Measurements from ENCODE around the gene ELL2.

GRCh38 chr5:95957561-95958203, 4.0 kb downstream of the ELL2 start:
- no peak for TF ChIP-seq POLR2AphosphoS5 (IDR thresholded peaks at IDR 0.05; ENCODE audit: low read depth, low read length)
- no peak for TF ChIP-seq NFIC (IDR thresholded peaks at IDR 0.05; ENCODE audit: borderline replicate concordance)
- no peak for TF ChIP-seq CTCF (IDR thresholded peaks at IDR 0.05)
- TF ChIP-seq EP300 (IDR thresholded peaks at IDR 0.05; ENCODE audit: borderline replicate concordance in 1 of 2, low read depth in 1 of 2, low read length in 1 of 2), result no peak
- TF ChIP-seq SIN3A (IDR thresholded peaks at IDR 0.05; ENCODE audit: borderline replicate concordance, low read depth, low read length), result no peak
- TF ChIP-seq, protein P1, sequence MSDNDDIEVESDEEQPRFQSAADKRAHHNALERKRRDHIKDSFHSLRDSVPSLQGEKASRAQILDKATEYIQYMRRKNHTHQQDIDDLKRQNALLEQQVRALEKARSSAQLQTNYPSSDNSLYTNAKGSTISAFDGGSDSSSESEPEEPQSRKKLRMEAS (IDR thresholded peaks at IDR 0.05; ENCODE audit: low read depth), result no peak
- no peak for TF ChIP-seq YY1 (IDR thresholded peaks at IDR 0.05; ENCODE audit: low read depth)
- TF ChIP-seq MXI1 (IDR thresholded peaks at IDR 0.05; ENCODE audit: low read depth, low read length), result no peak
- no peak for TF ChIP-seq USF1 (IDR thresholded peaks at IDR 0.05; ENCODE audit: borderline replicate concordance, low read depth)
- TF ChIP-seq PBX3 (IDR thresholded peaks at IDR 0.05), result no peak
- no peak for TF ChIP-seq JUND (IDR thresholded peaks at IDR 0.05)

All from SK-N-SH (cell line).